Activated B cell treated with CpG ODN at 0.5 μM for 24 hours (primary cell): ENCODE measurements around the gene PRR5L. TPM values are rescaled to one million over a fixed set of nuclear protein-coding genes. Genes with fewer than 3 reads are reported as not detected.

ENCODE experiments used
- ATAC-seq: fragments of 200-7000 bp; cut with Tn5 transposase; one replicate; pipeline ENCODE4 v1.10.0; 2021; ENCODE audit warnings: low read depth, mild to moderate bottlenecking, moderate library complexity
- CTCF ChIA-PET: fragments of 350-600 bp; sonication (Branson Sonifier 250); formaldehyde crosslinking; loops from one replicate; lab custom pipeline; 2021; ENCODE audit warnings: antibody characterized with exemption; lab: Charles Lee
- POLR2A ChIA-PET: fragments of 350-600 bp; sonication (Branson Sonifier 250); formaldehyde crosslinking; loops from one replicate; lab custom pipeline; 2021; ENCODE audit warnings: antibody characterized with exemption; lab: Charles Lee
- DNase-seq: peaks from one replicate; pipeline ENCODE4 v3.0.0; 2022
- H3K27ac Mint-ChIP-seq: one replicate; pipeline ENCODE4 v1.8.0; 2020; ENCODE audit warnings: mixed read lengths
- H3K27me3 Mint-ChIP-seq: one replicate; pipeline ENCODE4 v1.8.0; 2021; ENCODE audit warnings: mixed read lengths
- H3K36me3 Mint-ChIP-seq: one replicate; pipeline ENCODE4 v1.8.0; 2021; ENCODE audit warnings: low read depth, mixed read lengths
- H3K4me1 Mint-ChIP-seq: one replicate; pipeline ENCODE4 v1.8.0; 2021; ENCODE audit warnings: mixed read lengths
- H3K4me3 Mint-ChIP-seq: one replicate; pipeline ENCODE4 v1.8.0; 2020; ENCODE audit warnings: mild to moderate bottlenecking, mixed read lengths
- H3K9me3 Mint-ChIP-seq: one replicate; pipeline ENCODE4 v1.8.0; 2020; ENCODE audit warnings: mixed read lengths
- CTCF ChIP-seq: fragments of 200-600 bp; IDR thresholded peaks from one replicate; pipeline ENCODE4 v1.8.0; 2022; ENCODE audit warnings: antibody characterized with exemption, mild to moderate bottlenecking
- intact Hi-C: fragments of 100-400 bp; cut with micrococcal nuclease; formaldehyde crosslinking; loops from one replicate; pipeline ENCODE4 v1.15.1; 2024
- total RNA-seq: library from RNA; stranded (reverse); gene quantifications from 2 replicates; pipeline ENCODE4 v1.2.3, GENCODE V29; 2022

Gene PRR5L
- total RNA-seq, 1 donor from 2014 or later = 1.0 TPM

- ChIA-PET CTCF (interaction anchor here (0.9 to 1.0 kb wide), 2 partner anchors 11 to 13 kb away, joined by 3 read pairs; no protein-coding TSS in a partner anchor), POLR2A (interaction anchor here (0.5 kb wide), 1 partner anchor 13 kb away, joined by 7 read pairs; no protein-coding TSS in a partner anchor)
- ATAC-seq = no peak
- TF ChIP-seq CTCF = no peak
- H3K9me3 Mint-ChIP-seq = no peaks in the 10 kb centered on the region
- no peak overlapping the region for H3K4me3 Mint-ChIP-seq
- intact Hi-C loops = no loop called here
- DNase-seq = no peak
- H3K27ac Mint-ChIP-seq = no peak overlapping the region
- H3K36me3 Mint-ChIP-seq = no peaks in the 10 kb centered on the region
- peaks cover 10% of the 10 kb centered on the region for H3K27me3 Mint-ChIP-seq
- H3K4me1 Mint-ChIP-seq = peaks cover 22% of the 10 kb centered on the region
Measured at GRCh38 chr11:36362902-36363301, 66.8 kb downstream of the PRR5L start.

- no peak for TF ChIP-seq CTCF
- no peaks in the 10 kb centered on the region for H3K9me3 Mint-ChIP-seq
- intact Hi-C loops = loop anchor here (1.0 kb wide), 1 partner anchor 7 kb away; no protein-coding TSS in a partner anchor
- peaks cover 19% of the 10 kb centered on the region for H3K4me1 Mint-ChIP-seq
- DNase-seq = no peak
- POLR2A ChIA-PET = interaction anchor here (0.5 kb wide), 1 partner anchor 12 kb away, joined by 7 read pairs; no protein-coding TSS in a partner anchor
- no peak for ATAC-seq
- no peaks in the 10 kb centered on the region for H3K36me3 Mint-ChIP-seq
- H3K27me3 Mint-ChIP-seq = peaks cover 14% of the 10 kb centered on the region
- CTCF ChIA-PET = interaction anchor here (0.9 to 1.0 kb wide), 3 partner anchors 10 to 26 kb away, joined by 3 read pairs; no protein-coding TSS in a partner anchor
- H3K4me3 Mint-ChIP-seq = no peak overlapping the region
- H3K27ac Mint-ChIP-seq = no peak overlapping the region
Measured at GRCh38 chr11:36363361-36364268, 67.5 kb downstream of the PRR5L start.

- H3K36me3 Mint-ChIP-seq = no peaks in the 10 kb centered on the region
- intact Hi-C loops = loop anchor here (1.0 kb wide), 1 partner anchor 8 kb away; no protein-coding TSS in a partner anchor
- TF ChIP-seq CTCF = no peak
- peaks cover 20% of the 10 kb centered on the region for H3K27me3 Mint-ChIP-seq
- no peaks in the 10 kb centered on the region for H3K9me3 Mint-ChIP-seq
- H3K4me1 Mint-ChIP-seq = peaks cover 17% of the 10 kb centered on the region
- H3K4me3 Mint-ChIP-seq = no peak overlapping the region
- CTCF ChIA-PET = interaction anchor here (1.0 to 1.7 kb wide), 2 partner anchors 16 to 25 kb away, joined by 3 read pairs; no protein-coding TSS in a partner anchor
- no peak overlapping the region for H3K27ac Mint-ChIP-seq
- ATAC-seq (no peak), DNase-seq (no peak)
- POLR2A ChIA-PET = interaction anchor here (0.7 kb wide), 1 partner anchor 142 kb away, joined by 4 read pairs; no protein-coding TSS in a partner anchor
Measured at GRCh38 chr11:36364551-36365325, 68.7 kb downstream of the PRR5L start.

- Mint-ChIP-seq H3K36me3 (no peaks in the 10 kb centered on the region), H3K27me3 (peaks cover 20% of the 10 kb centered on the region), H3K9me3 (no peaks in the 10 kb centered on the region), H3K27ac (no peak overlapping the region), H3K4me1 (peaks cover 6% of the 10 kb centered on the region), H3K4me3 (no peak overlapping the region)
- no peak for TF ChIP-seq CTCF
- ChIA-PET POLR2A (no interaction called here), CTCF (interaction anchor here (1.7 kb wide), 1 partner anchor 15 kb away, joined by 3 read pairs; no protein-coding TSS in a partner anchor)
- no peak for DNase-seq
- no peak for ATAC-seq
- intact Hi-C loops = no loop called here
Measured at GRCh38 chr11:36365907-36366306, 69.8 kb downstream of the PRR5L start.
